ENCODE data around the gene CDC42EP1. TPM values are rescaled to one million over a fixed set of nuclear protein-coding genes. Genes with fewer than 3 reads are reported as not detected.

CDC42EP1 gene
- polyA plus RNA-seq, 10 donors, result 27.1 to 48.6 (median 36.9) TPM

DNA sequence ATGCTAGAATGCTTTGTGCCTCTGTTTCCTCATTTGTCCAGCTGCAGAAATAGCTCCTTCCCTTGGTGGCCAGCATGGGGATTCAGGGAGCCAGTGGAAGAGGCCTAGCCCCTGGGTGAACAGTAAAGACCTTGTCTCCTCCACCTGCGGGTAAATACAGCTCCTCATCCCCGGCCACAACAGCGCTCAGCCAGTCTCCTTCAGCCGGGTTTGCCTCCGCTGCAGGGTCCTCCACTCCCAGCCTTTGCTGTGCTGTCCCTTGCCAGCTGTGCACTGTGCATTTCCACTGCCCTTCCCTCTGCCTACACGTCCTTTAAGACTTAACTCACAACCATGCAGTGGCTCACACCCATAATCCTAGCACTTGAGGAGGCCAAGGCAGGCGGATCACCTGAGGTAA is 1.5 kb upstream of the CDC42EP1 start:
- no peak for DNase-seq

DNA sequence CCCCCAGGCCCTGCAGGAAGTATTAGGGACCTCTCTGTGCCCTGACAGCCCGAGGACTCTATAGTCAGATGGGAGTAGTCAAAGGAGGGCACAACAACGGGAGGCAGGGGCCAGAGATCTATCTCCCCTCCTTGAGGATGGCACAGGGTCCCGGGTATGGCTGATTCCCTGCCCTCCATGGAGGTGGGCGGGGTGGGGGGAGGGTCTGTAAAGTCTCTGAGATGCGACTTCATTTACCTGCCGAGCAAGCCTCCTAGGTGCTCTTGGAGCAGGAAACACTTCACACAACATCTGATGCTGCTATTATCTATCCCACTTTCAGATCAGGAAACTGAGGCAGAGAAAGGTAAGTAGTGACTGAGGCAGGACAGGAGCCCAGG is 769 bp upstream of the CDC42EP1 start:
- DNase-seq, result no peak

DNA sequence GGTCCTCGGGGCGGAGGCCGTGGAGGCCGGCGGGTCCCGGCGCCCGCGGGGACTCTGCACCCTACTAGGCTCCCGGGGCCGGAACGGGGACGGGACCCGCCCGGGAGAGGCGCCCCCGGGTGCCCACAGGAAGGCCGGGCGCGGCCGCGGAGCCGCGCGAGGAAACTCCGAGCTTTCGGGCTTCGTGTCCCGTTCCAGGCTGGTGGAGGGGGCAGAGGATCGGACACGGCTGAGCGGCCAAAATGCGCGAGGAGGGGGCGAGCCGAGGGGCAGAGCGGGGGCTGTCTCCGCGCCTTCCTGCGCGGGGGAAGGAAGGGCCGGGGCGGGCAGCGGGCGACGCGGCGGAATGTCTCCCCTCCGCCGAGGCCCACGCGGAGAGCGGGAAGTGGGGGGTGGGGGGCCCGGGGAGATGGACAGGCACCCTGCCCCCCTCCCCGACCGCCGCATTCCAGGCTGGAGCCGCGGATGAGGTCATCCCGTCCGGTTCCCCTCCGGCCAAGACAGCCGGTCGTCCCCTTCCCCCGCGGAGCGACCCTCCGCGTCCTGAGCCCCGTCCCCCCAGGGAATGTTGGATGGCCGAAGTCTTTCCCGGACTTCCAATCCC is 430 bp downstream of the CDC42EP1 start:
- DNase-seq, result peak in 2 of 3 donors; percentile 52 to 83

DNA sequence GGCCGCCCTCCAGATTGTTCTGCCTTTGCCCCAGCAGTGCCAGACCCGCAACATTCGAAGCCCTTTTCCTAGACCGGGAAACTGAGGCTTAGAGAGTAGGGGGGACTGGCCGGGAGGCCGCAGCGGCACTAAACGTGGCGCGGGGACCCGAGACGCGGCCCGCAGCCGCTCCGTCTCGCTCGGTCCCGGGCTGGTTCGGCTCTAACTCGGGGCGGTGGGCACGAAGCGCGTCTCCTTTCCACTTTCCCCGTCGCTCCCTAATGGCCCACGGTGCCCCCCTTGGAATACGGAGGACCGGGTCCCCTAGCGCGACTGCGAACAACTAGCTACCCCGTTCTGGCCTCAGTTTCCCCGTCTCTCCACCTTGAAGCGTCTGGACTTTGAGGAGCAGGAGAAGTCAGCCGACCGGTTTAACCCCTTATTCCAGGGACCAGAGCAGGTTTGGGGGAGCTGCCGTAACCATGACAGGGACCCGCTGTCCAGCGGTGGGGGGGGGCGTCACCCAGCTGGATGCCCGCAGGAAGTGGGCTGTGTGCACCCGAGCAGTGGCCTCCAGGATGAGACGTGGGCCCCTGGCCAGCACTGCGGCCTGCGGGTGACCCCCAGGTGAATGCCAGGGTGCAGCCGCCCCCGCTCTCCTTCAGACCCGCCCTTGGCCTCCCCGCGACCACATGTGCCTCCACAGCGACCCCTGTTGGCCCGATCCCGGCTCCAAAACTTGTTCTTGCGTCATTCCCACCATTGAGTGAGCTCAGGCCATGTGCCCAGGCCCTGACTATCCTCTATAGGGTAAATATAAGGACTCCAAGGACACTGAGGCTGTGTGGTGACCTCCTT is 1.1 kb downstream of the CDC42EP1 start:
- DNase-seq, result peak; percentile 87 to 96 (median 93)

DNA sequence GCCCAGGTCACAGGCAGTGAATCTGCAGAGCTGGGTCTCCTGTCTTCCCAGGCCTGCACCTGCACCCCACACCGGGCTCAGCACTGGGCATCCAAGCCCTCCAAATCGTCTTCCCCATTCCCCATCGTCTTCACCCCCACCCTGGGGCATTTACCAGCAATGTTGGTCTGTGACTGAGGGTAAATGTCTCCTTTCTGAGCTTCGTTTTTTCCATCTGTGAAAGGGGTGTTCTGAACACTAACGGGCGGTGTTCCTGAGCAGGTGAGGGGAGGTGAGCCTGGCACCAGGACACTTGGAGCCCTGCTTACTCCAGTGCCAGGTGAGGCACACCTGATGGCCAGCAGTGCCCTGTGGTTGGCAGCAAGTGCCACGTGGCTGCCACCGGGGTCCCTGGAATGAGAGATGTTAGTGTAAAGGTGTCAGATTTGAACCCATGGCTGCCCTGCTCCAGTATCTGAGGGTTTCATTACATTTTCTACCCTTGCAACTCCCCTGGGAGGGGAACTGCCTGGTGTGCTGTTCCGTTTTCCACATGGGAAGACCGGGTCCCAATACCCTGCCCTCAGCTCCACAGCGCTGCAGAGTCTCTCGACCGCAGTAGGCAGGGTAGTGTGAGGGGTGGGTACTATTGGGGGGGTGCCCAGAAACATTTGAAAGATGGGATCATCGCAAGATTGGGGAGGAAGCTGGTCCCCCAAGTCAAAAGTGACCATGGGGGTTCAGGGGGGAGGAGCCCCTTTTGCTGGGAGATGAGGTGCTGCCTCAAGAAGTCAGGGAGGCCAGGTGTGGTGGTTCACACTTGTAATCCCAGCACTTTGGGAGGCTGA is 2.0 kb downstream of the CDC42EP1 start:
- DNase-seq, result no peak

DNA sequence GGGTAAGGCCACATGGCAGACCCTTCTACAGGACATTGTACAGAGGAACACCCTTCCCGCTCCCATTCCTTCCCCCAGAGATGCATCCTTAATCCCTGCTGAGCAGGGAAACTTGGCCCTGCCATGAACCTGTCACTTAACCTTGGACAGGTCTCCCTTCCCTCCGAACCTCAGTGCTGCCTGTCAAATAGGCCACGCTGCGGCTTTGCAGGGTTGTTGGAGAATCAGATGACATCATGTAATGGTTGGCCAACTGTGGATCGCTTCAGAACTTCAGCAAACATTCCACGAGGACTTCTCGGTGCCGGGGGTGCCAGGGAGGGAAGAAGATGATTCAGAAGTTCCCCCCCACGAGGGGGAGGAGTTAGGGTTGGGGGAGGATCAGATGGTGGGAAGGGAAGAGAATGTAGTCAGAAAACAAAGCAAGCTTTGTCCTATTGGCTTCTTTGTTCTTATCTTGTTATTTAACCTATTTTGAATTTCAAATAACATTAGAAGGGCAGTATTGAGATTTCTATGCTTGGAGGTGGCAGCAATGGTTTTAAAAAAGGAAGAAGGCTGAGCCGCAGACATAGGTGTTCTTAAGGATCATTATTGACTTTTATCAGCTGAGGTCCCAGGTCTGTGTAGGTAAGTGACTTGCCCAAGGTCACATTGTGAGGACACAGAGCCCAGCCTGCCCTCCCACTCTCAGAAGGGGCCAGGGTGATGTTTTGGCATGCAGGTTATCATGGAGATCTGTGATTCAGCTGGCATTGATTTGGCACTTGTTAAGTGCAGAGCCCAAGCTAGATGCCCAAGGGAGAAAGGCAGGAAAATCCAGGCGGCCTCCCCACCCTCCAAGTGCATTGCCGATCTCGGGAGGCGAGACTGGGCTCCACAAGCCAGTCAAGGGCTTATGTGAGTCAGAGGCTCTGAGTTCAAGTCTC is 3.1 kb downstream of the CDC42EP1 start:
- DNase-seq, result peak in 2 of 3 donors; percentile 66 to 83

DNA sequence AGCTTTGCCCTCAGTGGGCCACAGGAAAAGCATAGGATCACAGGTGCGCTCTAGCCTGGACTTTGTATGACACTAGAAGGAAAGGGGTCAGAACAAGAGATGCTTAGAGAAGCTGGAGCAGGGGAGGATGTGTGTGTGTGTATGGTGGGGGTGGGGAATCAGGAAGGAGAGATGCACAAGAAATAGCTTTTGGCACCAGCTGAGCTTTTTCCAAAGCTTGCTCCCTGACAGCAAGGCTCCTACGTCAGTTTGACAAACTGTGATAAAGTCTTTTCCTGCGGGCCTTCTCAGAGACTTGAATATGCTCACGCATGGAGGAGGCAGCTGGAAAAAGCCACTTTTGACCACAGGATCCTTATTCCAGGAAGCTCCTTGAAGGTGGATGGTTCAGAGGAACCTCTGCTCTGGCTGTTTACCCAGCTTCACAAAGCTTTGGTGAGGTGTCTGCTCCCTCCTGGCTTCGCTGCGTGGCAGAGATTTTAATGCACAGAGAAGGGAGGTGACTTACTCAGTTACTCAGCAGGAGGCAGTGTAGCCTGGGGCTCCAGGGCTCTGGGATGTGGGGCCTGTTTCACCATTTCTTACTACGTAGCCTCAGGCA is 3.9 kb downstream of the CDC42EP1 start:
- peak in 1 of 3 donors; percentile 64 for DNase-seq

DNA sequence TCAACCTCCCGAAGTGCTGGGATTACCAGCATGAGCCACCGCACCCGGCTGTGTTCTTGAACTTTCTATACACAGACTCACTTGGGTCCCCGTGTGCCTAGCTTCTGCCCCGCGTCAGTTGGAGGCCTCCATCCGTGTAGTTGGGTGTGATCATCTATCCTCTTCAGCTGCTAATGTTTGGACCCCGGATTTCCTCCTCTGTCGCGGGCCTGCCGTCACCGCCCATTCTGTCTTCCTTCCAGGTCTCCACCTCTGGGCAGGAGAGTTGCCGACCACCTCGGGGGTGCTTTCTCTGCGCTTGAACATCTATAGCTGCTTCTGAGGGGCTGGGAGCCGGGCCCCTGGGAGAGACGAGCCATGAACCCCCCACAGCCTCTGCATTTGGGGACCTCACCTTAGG is 5.5 kb downstream of the CDC42EP1 start:
- no peak for DNase-seq

DNA sequence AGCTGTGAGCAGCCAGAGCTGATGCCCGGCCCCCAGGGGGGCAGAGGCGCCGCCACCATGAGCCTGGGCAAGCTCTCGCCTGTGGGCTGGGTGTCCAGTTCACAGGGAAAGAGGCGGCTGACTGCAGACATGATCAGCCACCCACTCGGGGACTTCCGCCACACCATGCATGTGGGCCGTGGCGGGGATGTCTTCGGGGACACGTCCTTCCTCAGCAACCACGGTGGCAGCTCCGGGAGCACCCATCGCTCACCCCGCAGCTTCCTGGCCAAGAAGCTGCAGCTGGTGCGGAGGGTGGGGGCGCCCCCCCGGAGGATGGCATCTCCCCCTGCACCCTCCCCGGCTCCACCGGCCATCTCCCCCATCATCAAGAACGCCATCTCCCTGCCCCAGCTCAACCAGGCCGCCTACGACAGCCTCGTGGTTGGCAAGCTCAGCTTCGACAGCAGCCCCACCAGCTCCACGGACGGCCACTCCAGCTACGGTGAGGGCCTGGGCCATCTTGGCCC is 6.1 kb downstream of the CDC42EP1 start:
- DNase-seq, result no peak

DNA sequence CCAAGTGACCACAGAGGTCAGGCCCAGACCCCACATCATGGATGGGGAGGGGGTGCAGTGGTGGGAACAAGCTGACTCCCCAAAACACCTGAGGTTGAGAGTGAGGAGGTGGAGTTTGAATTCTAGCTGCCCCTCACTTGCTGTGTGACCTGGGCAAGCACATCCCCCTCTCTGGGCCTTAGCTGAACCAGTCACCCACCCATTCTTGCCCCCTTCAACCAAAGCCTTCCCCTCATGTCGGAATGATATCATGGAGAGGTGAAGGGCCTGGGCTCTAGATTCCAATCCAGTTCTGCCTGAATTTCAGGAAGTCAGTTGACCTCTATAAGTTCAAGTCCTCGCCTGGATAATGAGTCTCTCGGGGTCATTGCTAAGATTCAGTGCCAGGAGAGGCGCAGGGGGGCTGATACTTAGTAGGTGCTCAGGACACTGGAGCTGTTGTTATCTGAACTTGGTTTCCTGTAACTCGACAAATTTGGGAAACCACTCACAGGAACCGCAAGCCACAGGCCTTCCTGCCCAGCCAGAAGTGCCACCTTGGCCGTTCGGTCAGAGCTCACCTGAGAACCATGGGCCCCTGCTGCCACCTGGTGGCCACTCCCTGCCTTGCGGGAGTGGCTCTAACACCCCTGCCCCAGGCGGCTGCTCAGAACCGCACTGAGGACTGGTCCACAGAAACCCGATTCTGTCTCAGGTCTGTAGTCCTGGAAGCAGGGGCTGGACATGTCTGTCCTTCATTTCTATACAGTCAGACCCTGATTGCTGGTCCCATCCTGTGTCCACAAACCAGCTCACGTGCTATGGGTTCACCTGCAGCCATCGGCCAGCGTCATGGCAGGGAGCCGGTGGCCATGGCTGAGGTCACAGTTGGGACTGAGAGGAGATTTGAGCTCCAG is 6.9 kb downstream of the CDC42EP1 start:
- peak in 2 of 3 donors; percentile 73 to 74 for DNase-seq

DNA sequence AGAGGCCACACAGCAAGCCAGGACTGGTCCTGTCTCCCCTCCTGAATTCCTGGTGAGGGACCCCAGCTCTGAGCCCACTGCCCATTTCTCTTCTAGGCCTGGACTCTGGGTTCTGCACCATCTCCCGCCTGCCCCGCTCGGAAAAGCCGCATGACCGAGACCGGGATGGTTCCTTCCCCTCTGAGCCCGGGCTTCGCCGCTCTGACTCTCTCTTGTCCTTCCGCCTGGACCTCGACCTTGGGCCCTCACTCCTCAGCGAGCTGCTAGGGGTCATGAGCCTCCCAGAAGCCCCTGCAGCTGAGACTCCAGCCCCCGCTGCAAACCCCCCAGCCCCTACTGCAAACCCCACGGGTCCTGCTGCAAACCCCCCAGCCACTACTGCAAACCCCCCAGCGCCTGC is 7.7 kb downstream of the CDC42EP1 start:
- no peak for DNase-seq

DNA sequence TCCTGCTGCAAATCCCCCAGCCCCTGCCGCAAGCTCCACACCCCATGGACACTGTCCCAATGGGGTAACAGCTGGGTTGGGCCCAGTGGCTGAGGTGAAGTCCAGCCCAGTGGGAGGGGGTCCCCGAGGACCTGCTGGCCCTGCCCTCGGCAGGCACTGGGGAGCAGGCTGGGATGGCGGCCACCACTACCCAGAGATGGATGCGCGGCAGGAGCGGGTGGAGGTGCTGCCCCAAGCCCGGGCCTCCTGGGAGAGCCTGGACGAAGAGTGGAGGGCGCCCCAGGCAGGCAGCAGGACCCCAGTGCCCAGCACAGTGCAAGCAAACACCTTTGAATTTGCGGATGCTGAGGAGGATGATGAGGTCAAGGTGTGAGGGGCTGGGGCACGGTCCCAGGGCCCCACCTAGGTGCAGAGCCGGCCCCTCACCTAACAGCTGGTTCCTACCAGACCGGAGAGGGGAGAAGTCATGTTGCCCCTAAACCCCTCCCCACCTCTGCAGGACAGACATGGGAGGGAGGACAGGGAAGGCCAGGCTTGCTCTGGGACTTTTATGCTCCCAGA is 8.2 kb downstream of the CDC42EP1 start:
- no peak for DNase-seq

DNA sequence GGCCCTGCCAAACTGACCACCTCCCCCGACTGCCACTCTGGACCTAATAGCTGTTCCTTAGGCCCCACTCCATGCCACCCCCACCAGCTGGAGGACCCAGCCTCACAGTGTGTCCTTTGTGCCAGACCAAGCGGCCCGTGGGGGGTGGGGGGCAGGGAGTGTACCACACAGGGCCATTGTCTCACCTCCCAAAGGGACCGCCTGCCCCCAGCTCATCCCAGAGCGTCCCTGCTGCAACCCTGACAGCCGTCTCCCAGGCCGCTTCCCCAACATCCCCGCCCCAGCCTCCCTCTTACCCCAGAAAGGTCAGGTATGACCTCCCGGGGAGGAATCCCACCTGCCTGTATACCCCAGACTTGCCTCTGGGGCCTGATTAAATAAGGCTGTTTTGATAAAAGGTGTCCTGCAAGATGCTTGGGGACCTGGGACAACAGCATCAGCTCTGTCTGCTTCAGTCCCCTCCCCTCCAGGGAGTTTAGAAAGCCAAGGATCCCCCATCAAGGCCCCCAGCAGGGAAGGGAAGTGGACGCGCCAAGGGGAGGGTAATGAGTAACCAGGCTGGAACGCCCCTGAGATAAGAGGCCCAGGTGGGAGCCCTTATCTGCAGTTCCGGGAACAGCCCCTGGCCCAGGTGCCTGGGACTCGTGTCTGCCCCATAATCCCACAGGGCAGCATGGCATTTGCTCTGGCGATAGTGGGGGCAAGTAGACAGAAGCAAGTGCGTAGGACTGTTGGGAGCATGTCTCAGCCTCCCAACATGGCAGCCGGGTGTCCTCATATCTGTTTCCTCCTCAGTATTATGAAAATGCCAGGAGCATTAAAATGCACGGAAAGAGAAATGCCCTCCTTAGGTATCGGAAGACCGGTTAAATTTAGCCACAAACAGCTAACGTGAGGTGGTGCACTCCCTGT is 9.0 kb downstream of the CDC42EP1 start:
- no peak for DNase-seq

DNA sequence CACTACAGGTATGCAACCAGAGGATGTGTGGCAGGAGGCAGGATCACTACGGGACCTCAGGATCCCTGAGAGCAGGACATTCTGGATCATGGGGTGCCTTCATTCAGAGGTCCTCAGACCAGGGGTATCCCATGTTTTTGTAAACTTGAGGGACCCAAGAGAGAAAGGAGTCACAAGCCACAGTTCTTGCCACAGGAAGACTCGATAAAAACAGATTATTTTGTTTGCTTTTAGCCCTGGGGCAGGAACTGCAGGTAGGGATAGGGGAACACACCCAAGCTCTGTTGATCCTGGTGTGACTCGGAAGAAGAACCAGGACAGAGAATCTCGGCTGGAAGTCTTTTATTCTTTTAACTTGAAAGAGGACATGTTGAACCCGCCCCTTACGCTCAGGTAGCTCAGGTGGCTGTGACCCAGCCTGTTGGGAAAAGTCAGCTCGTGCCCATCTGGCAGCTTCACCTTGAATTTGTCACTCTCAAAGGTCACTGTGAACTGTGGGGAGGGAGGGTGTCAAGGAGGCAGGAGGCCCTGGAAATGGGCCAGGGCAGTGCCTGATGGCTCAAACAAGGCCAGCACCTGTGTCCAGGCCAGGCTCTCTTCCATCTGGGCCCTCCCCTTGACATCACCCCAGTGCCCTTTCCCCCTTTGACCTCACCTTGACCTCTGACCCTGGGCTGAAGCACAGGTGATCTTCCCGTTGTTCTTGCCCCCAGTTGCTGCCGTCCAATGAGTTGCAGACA is 9.8 kb downstream of the CDC42EP1 start:
- DNase-seq, result no peak

DNA sequence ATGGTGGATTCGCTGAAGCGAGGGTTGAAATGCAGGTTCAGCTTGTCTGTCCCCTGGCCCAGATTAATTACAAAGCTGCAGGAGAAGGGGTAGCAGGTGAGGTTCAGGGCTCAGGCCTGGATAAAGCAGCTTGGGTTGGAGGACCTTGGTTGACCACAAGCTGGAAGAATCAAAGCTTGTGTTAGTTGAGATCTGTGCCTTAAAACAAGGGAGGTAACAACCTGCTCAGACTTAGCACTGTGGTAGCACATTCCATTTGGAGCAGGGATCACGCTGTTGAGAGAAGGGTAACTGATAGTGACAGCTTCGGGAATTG is 10.3 kb downstream of the CDC42EP1 start:
- no peak for DNase-seq

DNA sequence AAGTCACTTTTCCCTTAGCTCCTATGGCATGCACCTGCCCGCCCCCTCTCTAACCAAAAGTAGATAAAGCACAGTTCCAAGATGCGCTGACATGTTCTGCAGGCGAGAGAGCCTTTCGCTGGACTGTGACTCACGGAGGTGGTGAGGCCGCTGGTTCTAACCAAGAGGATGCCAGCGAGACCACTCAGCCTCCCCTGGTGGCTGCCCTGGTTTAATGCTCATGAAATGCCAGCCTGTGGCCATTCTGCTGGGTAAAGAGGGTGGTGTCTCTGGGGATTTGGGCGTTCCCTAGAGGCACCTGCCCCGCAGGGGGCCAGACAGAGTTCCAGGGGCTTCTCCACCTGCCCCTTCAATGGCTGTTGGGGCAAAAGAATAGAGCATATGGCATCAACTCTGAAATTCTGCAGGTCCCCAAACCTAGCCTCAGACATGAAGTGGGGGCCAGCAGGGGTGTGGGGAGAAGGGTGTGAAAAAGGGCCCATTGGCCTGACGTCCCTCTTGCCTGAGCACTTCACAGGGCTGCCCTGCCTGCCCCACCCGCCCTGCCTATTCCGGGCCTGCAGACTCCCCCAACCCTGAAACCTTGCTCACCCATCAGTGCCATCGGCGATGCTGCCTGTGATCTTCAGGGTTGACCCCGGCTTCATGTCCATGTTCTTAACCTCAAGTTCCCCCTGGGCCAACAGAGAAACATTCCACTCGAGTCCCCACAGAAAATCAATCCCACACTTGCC is 11.1 kb downstream of the CDC42EP1 start:
- no peak for DNase-seq

DNA sequence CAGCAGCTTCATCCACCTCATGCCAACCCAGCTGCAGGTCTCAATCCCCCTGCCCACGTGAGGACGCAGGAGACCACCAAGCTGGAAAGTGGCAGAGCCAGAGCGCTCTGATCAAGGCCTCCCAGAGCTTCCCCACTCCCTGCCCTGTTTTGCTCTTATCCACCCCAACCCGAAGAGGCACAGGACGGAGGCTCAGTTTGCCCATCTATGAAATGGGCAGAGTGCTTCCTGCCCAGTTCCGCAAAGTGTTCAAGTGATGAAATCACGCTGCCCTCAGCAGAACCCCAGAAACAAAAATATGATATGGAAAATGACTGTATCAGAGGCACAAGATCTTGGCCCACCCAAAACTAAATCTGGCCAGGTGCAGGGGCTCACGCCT is 11.7 kb downstream of the CDC42EP1 start:
- no peak for DNase-seq
